ENCODE results near the gene CD52. TPM values are rescaled to one million over a fixed set of nuclear protein-coding genes. Genes with fewer than 3 reads are reported as not detected.
A peak's percentile ranks its signal among the peaks of the same experiment; 100 is the strongest.

The CD52 gene
- total RNA-seq, 4 donors from 2014 or later: 1.8 to 2.7 (median 2.2) TPM; not detected in 1

- no peaks in the 10 kb centered on the region for H3K9me3 ChIP-seq
- H3K36me3 ChIP-seq: no peaks in the 10 kb centered on the region
- H3K27me3 ChIP-seq: no peaks in the 10 kb centered on the region
- TF ChIP-seq POLR2AphosphoS5 (IDR thresholded peaks at IDR 0.05) (no peak), POLR2A (IDR thresholded peaks at IDR 0.05) (no peak), EP300 (IDR thresholded peaks at IDR 0.05) (no peak), CTCF (IDR thresholded peaks at IDR 0.05) (no peak)
- WGBS, 2 donors (ENCODE audit: low coverage in 1 of 2): 71 to 90% methylated on average over 3 of the region's 12 CpGs
- H3K4me3 ChIP-seq: no peak overlapping the region
- peak overlapping the region in 3 of 4 donors; percentile 95 to 97 (median 95) for H3K27ac ChIP-seq
- no peak for ATAC-seq
- peaks cover 0 to 88% (median 42%) of the 10 kb centered on the region in 3 donors for H3K4me1 ChIP-seq
Measured at GRCh38 chr1:26283871-26284596, 33.7 kb upstream of the CD52 start.

GRCh38 chr1:26284597-26285347 is 33.0 kb upstream of the CD52 start:
- no peaks in the 10 kb centered on the region for H3K27me3 ChIP-seq
- TF ChIP-seq CTCF (IDR thresholded peaks at IDR 0.05) (peak in 3 of 4 experiments; percentile 52 to 71 (median 63)), EP300 (IDR thresholded peaks at IDR 0.05) (no peak), POLR2AphosphoS5 (IDR thresholded peaks at IDR 0.05) (peak; percentile 63), POLR2A (IDR thresholded peaks at IDR 0.05) (no peak)
- H3K4me3 ChIP-seq: no peak overlapping the region
- no peaks in the 10 kb centered on the region for H3K9me3 ChIP-seq
- peaks cover 0 to 86% (median 38%) of the 10 kb centered on the region in 3 donors for H3K4me1 ChIP-seq
- 16 to 32% methylated on average over 8 to 14 of the region's 22 CpGs for WGBS, 2 donors (ENCODE audit: low coverage in 1 of 2)
- ATAC-seq: peak; percentile 33
- H3K36me3 ChIP-seq: no peaks in the 10 kb centered on the region
- H3K27ac ChIP-seq: peak overlapping the region in 3 of 4 donors; percentile 95 to 97 (median 95)

- WGBS, 2 donors (ENCODE audit: low coverage in 1 of 2): no CpG with 5 or more reads among the region's 19 CpGs
Measured at GRCh38 chr1:26285366-26286063, 32.2 kb upstream of the CD52 start.

GRCh38 chr1:26286064-26286416 is 31.7 kb upstream of the CD52 start:
- no peak for TF ChIP-seq POLR2A (IDR thresholded peaks at IDR 0.05)
- TF ChIP-seq CTCF (IDR thresholded peaks at IDR 0.05): no peak
- no peak for TF ChIP-seq EP300 (IDR thresholded peaks at IDR 0.05)
- TF ChIP-seq POLR2AphosphoS5 (IDR thresholded peaks at IDR 0.05): no peak
- ATAC-seq: no peak
- Histone ChIP-seq H3K27ac (peak overlapping the region in 3 of 4 donors; percentile 60 to 97 (median 95)), H3K36me3 (no peaks in the 10 kb centered on the region), H3K4me3 (no peak overlapping the region), H3K9me3 (no peaks in the 10 kb centered on the region), H3K27me3 (no peaks in the 10 kb centered on the region), H3K4me1 (peaks cover 0 to 89% (median 37%) of the 10 kb centered on the region in 3 donors)
- WGBS, 2 donors (ENCODE audit: low coverage in 1 of 2): 67% methylated on average over 1 of the region's 2 CpGs

More at GRCh38 chr1:26285366-26286063, 32.2 kb upstream of the CD52 start:
- Histone ChIP-seq H3K9me3 (no peaks in the 10 kb centered on the region), H3K27me3 (no peaks in the 10 kb centered on the region), H3K36me3 (no peaks in the 10 kb centered on the region), H3K4me1 (peaks cover 0 to 89% (median 40%) of the 10 kb centered on the region in 3 donors), H3K27ac (peak overlapping the region in 3 of 4 donors; percentile 95 to 97 (median 95)), H3K4me3 (no peak overlapping the region)
- TF ChIP-seq POLR2AphosphoS5 (IDR thresholded peaks at IDR 0.05): no peak
- TF ChIP-seq EP300 (IDR thresholded peaks at IDR 0.05): no peak
- peak in 1 of 4 experiments; percentile 23 for TF ChIP-seq CTCF (IDR thresholded peaks at IDR 0.05)
- no peak for TF ChIP-seq POLR2A (IDR thresholded peaks at IDR 0.05)
- no peak for ATAC-seq

Measured in gastroesophageal sphincter (tissue), 4 donors.